ENCODE measurements around the gene C16orf86. TPM values are rescaled to one million over a fixed set of nuclear protein-coding genes. Genes with fewer than 3 reads are reported as not detected.

The C16orf86 gene
- total and polyA plus RNA-seq, 2 of the 8 experiments (the other 6 are each of a cell fraction or from before 2014, with no cell fraction given), result 1.4 to 2.3 TPM

GRCh38 chr16:67707790-67708189 is 41.2 kb downstream of the C16orf86 start (continued):
- TF ChIP-seq CHD2 (IDR thresholded peaks at IDR 0.05; ENCODE audit: low read length), result no peak

Data from H1 (cell line).